ENCODE measurements around the gene PARP8. TPM values are rescaled to one million over a fixed set of nuclear protein-coding genes. Genes with fewer than 3 reads are reported as not detected.

PARP8 gene
- total RNA-seq, 2 experiments from 2014 or later = 36.8 to 39.2 TPM

DNA sequence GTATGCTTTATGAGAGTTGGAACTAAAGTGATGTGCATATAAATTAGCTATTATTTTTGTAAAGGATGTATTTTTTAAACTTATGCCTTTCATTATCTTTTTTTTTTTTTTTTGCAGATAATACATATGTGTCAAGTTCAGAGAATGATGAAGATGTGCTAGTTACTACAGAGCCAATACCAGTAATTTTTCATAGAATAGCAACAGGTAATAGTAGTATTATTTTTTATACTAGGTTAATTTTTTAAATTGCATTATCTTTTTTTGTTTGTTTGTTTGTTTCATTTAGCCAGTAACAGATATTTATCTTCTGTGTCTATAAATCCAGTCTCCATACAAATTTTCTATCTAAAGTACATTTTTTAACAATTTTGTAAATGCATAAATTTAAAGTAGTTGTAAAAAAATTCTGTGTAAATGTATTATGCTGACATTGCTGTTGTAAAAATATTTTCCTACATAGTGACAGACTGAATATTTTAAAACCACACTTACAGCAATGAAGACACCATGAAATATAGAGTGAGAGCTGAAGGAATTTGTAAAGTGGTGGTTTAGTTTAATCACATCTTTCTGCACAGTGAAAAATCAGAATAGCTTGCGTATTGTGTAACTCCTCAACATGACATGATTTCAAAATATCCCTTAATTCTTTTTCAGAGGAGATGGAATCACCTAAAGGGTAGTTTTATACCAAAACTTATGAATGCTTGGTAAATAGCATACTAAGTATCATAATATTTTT, 93.3 kb downstream of the PARP8 start:
- Histone ChIP-seq H3K27ac (ENCODE audit: low read depth, low read length, poor library complexity, severe bottlenecking) (no peak overlapping the region), H3K79me2 (ENCODE audit: insufficient read depth, low read depth, low read length) (no peaks in the 10 kb centered on the region), H3K9me2 (ENCODE audit: insufficient read depth, low read length) (no peaks in the 10 kb centered on the region), H3K4me2 (ENCODE audit: low read length) (no peak overlapping the region), H4K20me1 (ENCODE audit: insufficient read depth, low read length) (no peaks in the 10 kb centered on the region), H3K36me3 (ENCODE audit: insufficient read depth, low read length) (peaks cover 39% of the 10 kb centered on the region), H3K9me3 (ENCODE audit: low read length) (no peaks in the 10 kb centered on the region), H3K4me3 (ENCODE audit: low read depth, low read length, poor library complexity, severe bottlenecking) (no peak overlapping the region), H2AFZ (ENCODE audit: low read length) (no peak overlapping the region), H3K4me1 (ENCODE audit: insufficient read depth, low read length, poor library complexity, severe bottlenecking) (no peaks in the 10 kb centered on the region)
- POLR2A ChIA-PET = interaction anchor here (0.6 to 0.7 kb wide), 3 partner anchors 67 to 207 kb away, joined by 3 to 5 read pairs (median 4); no protein-coding TSS in a partner anchor
- CTCF ChIA-PET (ENCODE audit: unreplicated experiment) = interaction anchor here (0.7 kb wide), 1 partner anchor 30 kb away, joined by 3 read pairs; no protein-coding TSS in a partner anchor
- no peak for DNase-seq (ENCODE audit: low spot score)
- BruUV-seq (replicated peaks) = no TSS peak
- TF ChIP-seq, protein P1, sequence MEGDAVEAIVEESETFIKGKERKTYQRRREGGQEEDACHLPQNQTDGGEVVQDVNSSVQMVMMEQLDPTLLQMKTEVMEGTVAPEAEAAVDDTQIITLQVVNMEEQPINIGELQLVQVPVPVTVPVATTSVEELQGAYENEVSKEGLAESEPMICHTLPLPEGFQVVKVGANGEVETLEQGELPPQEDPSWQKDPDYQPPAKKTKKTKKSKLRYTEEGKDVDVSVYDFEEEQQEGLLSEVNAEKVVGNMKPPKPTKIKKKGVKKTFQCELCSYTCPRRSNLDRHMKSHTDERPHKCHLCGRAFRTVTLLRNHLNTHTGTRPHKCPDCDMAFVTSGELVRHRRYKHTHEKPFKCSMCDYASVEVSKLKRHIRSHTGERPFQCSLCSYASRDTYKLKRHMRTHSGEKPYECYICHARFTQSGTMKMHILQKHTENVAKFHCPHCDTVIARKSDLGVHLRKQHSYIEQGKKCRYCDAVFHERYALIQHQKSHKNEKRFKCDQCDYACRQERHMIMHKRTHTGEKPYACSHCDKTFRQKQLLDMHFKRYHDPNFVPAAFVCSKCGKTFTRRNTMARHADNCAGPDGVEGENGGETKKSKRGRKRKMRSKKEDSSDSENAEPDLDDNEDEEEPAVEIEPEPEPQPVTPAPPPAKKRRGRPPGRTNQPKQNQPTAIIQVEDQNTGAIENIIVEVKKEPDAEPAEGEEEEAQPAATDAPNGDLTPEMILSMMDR (conservative IDR thresholded peaks at IDR 0.05; ENCODE audit: low read length) = no peak
- TF ChIP-seq EZH2phosphoT487 (IDR thresholded peaks at IDR 0.05; ENCODE audit: borderline replicate concordance, low read depth, low read length) = no peak
- intact Hi-C loops (cut with micrococcal nuclease; ENCODE audit: unreplicated experiment) = no loop called here

DNA sequence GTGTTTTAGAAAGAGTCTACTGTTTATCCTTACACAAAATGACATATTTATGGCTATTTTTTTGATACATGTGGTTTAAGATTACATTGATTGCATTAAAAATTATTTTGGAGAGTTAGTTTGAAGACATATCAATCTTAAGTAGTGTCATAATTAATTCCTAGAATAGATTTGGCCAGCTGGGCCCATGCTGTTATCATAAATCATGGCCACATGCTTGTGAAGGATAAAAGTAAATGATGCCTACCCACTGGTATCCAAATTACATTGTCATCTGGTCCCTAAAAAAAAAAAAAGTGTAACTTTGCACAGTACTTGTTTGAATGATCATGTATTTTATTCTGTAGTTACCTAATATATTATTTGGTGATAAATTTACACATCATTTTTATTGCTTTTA, 96.9 kb downstream of the PARP8 start:
- Histone ChIP-seq H3K79me2 (ENCODE audit: insufficient read depth, low read depth, low read length) (no peaks in the 10 kb centered on the region), H3K9me2 (ENCODE audit: insufficient read depth, low read length) (no peaks in the 10 kb centered on the region), H3K27ac (ENCODE audit: low read depth, low read length, poor library complexity, severe bottlenecking) (no peak overlapping the region), H3K9me3 (ENCODE audit: low read length) (no peaks in the 10 kb centered on the region), H3K4me3 (ENCODE audit: low read depth, low read length, poor library complexity, severe bottlenecking) (no peak overlapping the region), H2AFZ (ENCODE audit: low read length) (no peak overlapping the region), H3K4me1 (ENCODE audit: insufficient read depth, low read length, poor library complexity, severe bottlenecking) (peaks cover 17% of the 10 kb centered on the region), H4K20me1 (ENCODE audit: insufficient read depth, low read length) (no peaks in the 10 kb centered on the region), H3K4me2 (ENCODE audit: low read length) (no peak overlapping the region), H3K36me3 (ENCODE audit: insufficient read depth, low read length) (peaks cover 48% of the 10 kb centered on the region)
- TF ChIP-seq, protein P1 (conservative IDR thresholded peaks at IDR 0.05; ENCODE audit: low read length) = no peak
- TF ChIP-seq EZH2phosphoT487 (IDR thresholded peaks at IDR 0.05; ENCODE audit: borderline replicate concordance, low read depth, low read length) = no peak
- POLR2A ChIA-PET = interaction anchor here (0.6 to 0.9 kb wide), 3 partner anchors 22 to 94 kb away, joined by 3 to 7 read pairs (median 3); no protein-coding TSS in a partner anchor
- intact Hi-C loops (cut with micrococcal nuclease; ENCODE audit: unreplicated experiment) = no loop called here
- CTCF ChIA-PET (ENCODE audit: unreplicated experiment) = no interaction called here
- no peak for DNase-seq (ENCODE audit: low spot score)
- no TSS peak for BruUV-seq (replicated peaks)

DNA sequence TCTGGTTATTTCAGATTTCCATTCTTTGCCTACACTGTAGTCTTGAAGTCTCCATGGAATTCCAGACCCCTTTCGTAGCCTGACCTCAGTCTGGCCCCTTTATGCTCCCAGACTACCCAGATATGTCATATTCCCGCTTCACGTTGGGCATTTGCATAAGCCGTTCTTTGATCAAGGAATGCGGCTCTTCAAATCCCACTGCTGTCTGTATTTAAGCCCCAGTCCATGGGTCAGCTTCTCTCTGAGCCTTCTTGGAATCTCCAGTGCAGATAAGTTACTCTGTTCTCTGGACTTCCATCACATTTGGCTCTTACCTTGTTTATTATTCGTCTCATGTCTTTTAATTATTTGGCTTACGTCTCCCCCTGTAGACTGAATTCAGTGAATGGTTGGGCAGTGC, 97.4 kb downstream of the PARP8 start:
- POLR2A ChIA-PET = interaction anchor here (0.5 to 1.2 kb wide), 5 partner anchors 10 to 410 kb away, joined by 3 to 7 read pairs (median 4); no protein-coding TSS in a partner anchor
- no peak overlapping the region for H3K27ac ChIP-seq (ENCODE audit: low read depth, low read length, poor library complexity, severe bottlenecking)
- peaks cover 22% of the 10 kb centered on the region for H3K4me1 ChIP-seq (ENCODE audit: insufficient read depth, low read length, poor library complexity, severe bottlenecking)
- H4K20me1 ChIP-seq (ENCODE audit: insufficient read depth, low read length) = no peaks in the 10 kb centered on the region
- no peak overlapping the region for H3K4me3 ChIP-seq (ENCODE audit: low read depth, low read length, poor library complexity, severe bottlenecking)
- CTCF ChIA-PET (ENCODE audit: unreplicated experiment) = interaction anchor here (0.6 kb wide), 1 partner anchor 33 kb away, joined by 3 read pairs; no protein-coding TSS in a partner anchor
- no peaks in the 10 kb centered on the region for H3K79me2 ChIP-seq (ENCODE audit: insufficient read depth, low read depth, low read length)
- TF ChIP-seq EZH2phosphoT487 (IDR thresholded peaks at IDR 0.05; ENCODE audit: borderline replicate concordance, low read depth, low read length) = no peak
- TF ChIP-seq, protein P1 (conservative IDR thresholded peaks at IDR 0.05; ENCODE audit: low read length) = peak; percentile 24
- H3K9me2 ChIP-seq (ENCODE audit: insufficient read depth, low read length) = no peaks in the 10 kb centered on the region
- H2AFZ ChIP-seq (ENCODE audit: low read length) = no peak overlapping the region
- H3K4me2 ChIP-seq (ENCODE audit: low read length) = no peak overlapping the region
- no peaks in the 10 kb centered on the region for H3K9me3 ChIP-seq (ENCODE audit: low read length)
- H3K36me3 ChIP-seq (ENCODE audit: insufficient read depth, low read length) = peaks cover 48% of the 10 kb centered on the region
- no TSS peak for BruUV-seq (replicated peaks)
- intact Hi-C loops (cut with micrococcal nuclease; ENCODE audit: unreplicated experiment) = no loop called here
- DNase-seq (ENCODE audit: low spot score) = no peak

All from OCI-LY7 (cell line).